H1 (cell line): ENCODE results near the gene POMP. TPM values are rescaled to one million over a fixed set of nuclear protein-coding genes. Genes with fewer than 3 reads are reported as not detected.
A peak's percentile ranks its signal among the peaks of the same experiment; 100 is the strongest.

ENCODE experiments used
- CTCF ChIA-PET: fragments of 300-600 bp; sonication (Branson Sonifier 250); formaldehyde crosslinking; loops from one replicate; lab custom pipeline; 2021; ENCODE audit not compliant: partially characterized antibody; lab: Charles Lee
- POLR2A ChIA-PET: fragments of 300-600 bp; sonication (Branson Sonifier 250); formaldehyde crosslinking; loops from one replicate; lab custom pipeline; 2021; ENCODE audit warnings: inconsistent platforms; ENCODE audit not compliant: partially characterized antibody; lab: Charles Lee
- DNase-seq, 2 experiments: peaks; one replicate each; pipeline versions ENCODE4 v3.0.0 to v3.0.0-alpha.2; 2010 to 2022; ENCODE audit warnings: low spot score in 2 of 2, low read depth in 1 of 2, mixed read lengths in 1 of 2
- FAIRE-seq: peaks from 2 replicates; lab custom pipeline; 2011; peaks lifted over from hg19 to GRCh38; lab: Jason Lieb, UNC
- H2AFZ ChIP-seq: 2 replicates; pipeline ENCODE4 v1.8.1; 2012; ENCODE audit warnings: low read length, inconsistent platforms
- H2AK5ac ChIP-seq: 2 replicates; pipeline ENCODE4 v1.6.1; 2013; ENCODE audit warnings: low read depth, low read length
- H2BK120ac ChIP-seq: replicated peaks from 2 replicates; pipeline ENCODE3; 2013; ENCODE audit warnings: low read depth, low read length, inconsistent platforms
- H2BK12ac ChIP-seq: 2 replicates; pipeline ENCODE4 v1.6.1; 2013; ENCODE audit warnings: low read depth, low read length
- H2BK15ac ChIP-seq: 2 replicates; pipeline ENCODE4 v1.6.1; 2013; ENCODE audit warnings: low read length
- H2BK20ac ChIP-seq: 2 replicates; pipeline ENCODE4 v1.6.1; 2013; ENCODE audit warnings: low read length
- H2BK5ac ChIP-seq: 2 replicates; pipeline ENCODE4 v1.6.1; 2013; ENCODE audit warnings: low read depth, low read length
- H3K14ac ChIP-seq: 2 replicates; pipeline ENCODE4 v1.6.1; 2013; ENCODE audit warnings: inconsistent platforms; ENCODE audit not compliant: insufficient read length
- H3K18ac ChIP-seq: 2 replicates; pipeline ENCODE4 v1.6.1; 2013; ENCODE audit warnings: low read length; ENCODE audit errors: extremely low read depth
- H3K23ac ChIP-seq: 2 replicates; pipeline ENCODE4 v1.6.1; 2013; ENCODE audit warnings: inconsistent platforms; ENCODE audit not compliant: insufficient read length
- H3K23me2 ChIP-seq: 2 replicates; pipeline ENCODE4 v1.6.1; 2013; ENCODE audit warnings: low read depth, low read length
- H3K27ac ChIP-seq: 2 replicates; pipeline ENCODE4 v1.6.1; 2011; ENCODE audit warnings: low read depth, low read length, inconsistent platforms
- H3K27me3 ChIP-seq, 4 experiments: replicated peaks in 1 of 4; 1 replicate in 1 of 4; 2 replicates in 3 of 4; pipeline versions ENCODE4 v1.6.1 to v1.8.1; 2011 to 2013; ENCODE audit warnings: low read length in 3 of 4, mild to moderate bottlenecking in 3 of 4, inconsistent platforms in 2 of 4, mixed read lengths in 2 of 4, moderate library complexity in 1 of 4; ENCODE audit not compliant: control insufficient read depth in 3 of 4, insufficient read depth in 3 of 4; ENCODE audit errors: extremely low read depth in 1 of 4
- H3K36me3 ChIP-seq, 4 experiments: 2 replicates each; pipeline versions ENCODE4 v1.6.1 to v1.8.1; 2011 to 2013; ENCODE audit warnings: mild to moderate bottlenecking in 4 of 4, low read length in 3 of 4, moderate library complexity in 2 of 4, control low read depth in 1 of 4, inconsistent platforms in 1 of 4; ENCODE audit not compliant: insufficient read depth in 4 of 4, control insufficient read depth in 2 of 4
- H3K4ac ChIP-seq: replicated peaks from 2 replicates; pipeline ENCODE3; 2013; ENCODE audit warnings: low read length, low read depth, mixed read lengths, inconsistent platforms; ENCODE audit not compliant: insufficient read length
- H3K4me1 ChIP-seq, 4 experiments: replicated peaks in 1 of 4; 1 replicate in 1 of 4; 2 replicates in 3 of 4; pipeline versions ENCODE4 v1.6.1 to v1.8.1; 2011 to 2013; ENCODE audit warnings: low read length in 3 of 4, inconsistent platforms in 2 of 4, mixed read lengths in 1 of 4; ENCODE audit not compliant: insufficient read depth in 4 of 4, control insufficient read depth in 3 of 4
- H3K4me2 ChIP-seq, 2 experiments: 2 replicates each; pipeline versions ENCODE4 v1.6.1 to v1.8.1; 2011 to 2013; ENCODE audit warnings: low read depth in 2 of 2, low read length in 2 of 2, control low read depth in 1 of 2, inconsistent platforms in 1 of 2, mild to moderate bottlenecking in 1 of 2; ENCODE audit not compliant: insufficient read depth in 1 of 2
- H3K4me3 ChIP-seq, 4 experiments: fragments of 200-600, 300-600 bp in 1 of 4; sonication (generic), shearing (Covaris generic), sonication (Bioruptor Twin) in 1 of 4; 2 replicates each; pipeline versions ENCODE4 v1.5.1 to v1.8.1; 2011 to 2016; ENCODE audit warnings: low read length in 4 of 4, low read depth in 3 of 4, control low read depth in 2 of 4, inconsistent platforms in 2 of 4, mild to moderate bottlenecking in 2 of 4, mixed read lengths in 1 of 4, moderate library complexity in 1 of 4; ENCODE audit not compliant: insufficient read depth in 2 of 4; ENCODE audit errors: extremely low read depth in 1 of 4
- H3K56ac ChIP-seq: replicated peaks from 2 replicates; pipeline ENCODE3; 2013; ENCODE audit warnings: low read depth, mild to moderate bottlenecking, mixed read lengths, low read length, inconsistent platforms; ENCODE audit not compliant: insufficient read length
- H3K79me1 ChIP-seq: 2 replicates; pipeline ENCODE4 v1.6.1; 2013; ENCODE audit warnings: low read depth, low read length, control low read depth
- H3K79me2 ChIP-seq, 2 experiments: 2 replicates each; pipeline versions ENCODE4 v1.6.1 to v1.8.1; 2012 to 2013; ENCODE audit warnings: low read length in 2 of 2, mild to moderate bottlenecking in 2 of 2, inconsistent platforms in 1 of 2; ENCODE audit not compliant: insufficient read depth in 2 of 2, control insufficient read depth in 1 of 2
- H3K9ac ChIP-seq, 4 experiments: replicated peaks in 1 of 4; 1 replicate in 1 of 4; 2 replicates in 3 of 4; pipeline versions ENCODE4 v1.6.1 to v1.8.1; 2011 to 2013; ENCODE audit warnings: low read depth in 3 of 4, low read length in 3 of 4, control low read depth in 2 of 4, mild to moderate bottlenecking in 2 of 4, moderate library complexity in 2 of 4, inconsistent platforms in 1 of 4; ENCODE audit errors: extremely low read depth in 1 of 4
- H3K9me3 ChIP-seq, 2 experiments: 2 replicates each; pipeline versions ENCODE4 v1.6.1 to v1.8.1; 2012 to 2013; ENCODE audit warnings: mild to moderate bottlenecking in 2 of 2, moderate library complexity in 2 of 2, control low read depth in 1 of 2, inconsistent platforms in 1 of 2, low read depth in 1 of 2, low read length in 1 of 2, mixed read lengths in 1 of 2; ENCODE audit not compliant: insufficient read depth in 2 of 2
- H4K20me1 ChIP-seq, 2 experiments: replicated peaks in 1 of 2; 2 replicates each; pipeline versions ENCODE3 to v1.8.1; 2011 to 2013; ENCODE audit warnings: inconsistent platforms in 2 of 2, low read length in 2 of 2, mild to moderate bottlenecking in 1 of 2; ENCODE audit not compliant: insufficient read depth in 2 of 2, control insufficient read depth in 1 of 2
- H4K5ac ChIP-seq: 2 replicates; pipeline ENCODE4 v1.6.1; 2013; ENCODE audit warnings: low read length, low read depth, mixed read lengths, inconsistent platforms; ENCODE audit not compliant: insufficient read length
- H4K8ac ChIP-seq: 2 replicates; pipeline ENCODE4 v1.8.0; 2013; ENCODE audit warnings: mild to moderate bottlenecking, moderate library complexity, low read length, inconsistent platforms; ENCODE audit not compliant: insufficient read depth; ENCODE audit errors: extremely low read depth
- H4K91ac ChIP-seq: replicated peaks from 2 replicates; pipeline ENCODE3; 2013; ENCODE audit warnings: low read length, mixed read lengths, inconsistent platforms; ENCODE audit not compliant: insufficient read length
- BRCA1 ChIP-seq: IDR thresholded peaks from 2 replicates; pipeline ENCODE4 v1.6.1; 2012; ENCODE audit warnings: low read depth, low read length, improper control_type of control experiment
- CEBPB ChIP-seq: IDR thresholded peaks from 2 replicates; pipeline ENCODE4 v1.6.1; 2012; ENCODE audit warnings: low read depth, low read length
- RXRA ChIP-seq: IDR thresholded peaks from 2 replicates; pipeline ENCODE4 v1.6.1; 2011; ENCODE audit warnings: low read depth, mild to moderate bottlenecking, low read length, moderate library complexity; ENCODE audit not compliant: insufficient read depth
- USF2 ChIP-seq: IDR thresholded peaks from 2 replicates; pipeline ENCODE4 v1.6.1; 2011; ENCODE audit warnings: low read length, improper control_type of control experiment
- YY1 ChIP-seq: IDR thresholded peaks from 2 replicates; pipeline ENCODE4 v1.6.1; 2011; ENCODE audit warnings: low read depth, mild to moderate bottlenecking, low read length
- WGBS, 2 experiments: shearing (Covaris generic) in 1 of 2; methylation state at CpG; one replicate each; pipeline versions ENCODE4 v1.1.6 to v1.1.7; 2013 to 2015; ENCODE audit warnings: low lambda C conversion rate in 2 of 2, mixed read lengths in 2 of 2, inconsistent platforms in 1 of 2, low coverage in 1 of 2, missing lambda C conversion rate in 1 of 2; ENCODE audit not compliant: insufficient replicate concordance in 2 of 2, insufficient coverage in 1 of 2, insufficient read length in 1 of 2; ENCODE audit errors: extremely low coverage in 1 of 2, missing lambda C conversion rate in 1 of 2; 5-methylcytosine and 5-hydroxymethylcytosine counted together
- polyA plus RNA-seq, 7 experiments: library from polyadenylated mRNA; depleted of rRNA in 3 of 7; stranded (reverse) in 5 of 7; unstranded in 2 of 7; fragments of >200 nt in 5 of 7; fragments of 200-250 nt in 2 of 7; gene quantifications; 1 replicate in 5 of 7; 2 replicates in 1 of 7; 4 replicates in 1 of 7; pipeline versions ENCODE4 v1.2.1 to v1.2.3, GENCODE V29; 2011 to 2013; ENCODE audit warnings: missing spikeins in 2 of 7, mixed read lengths in 2 of 7
- total RNA-seq: library from RNA; stranded (reverse); fragmentation: NEBNext Ultra II Directional; extraction: Animal tissue kit (Norgen Biotek cat#: 25700); gene quantifications from 2 replicates; pipeline ENCODE4 v1.2.1, GENCODE V29; 2021

POMP gene
- total and polyA plus RNA-seq, 2 of the 8 experiments (the other 6 are each of a cell fraction or from before 2014, with no cell fraction given), result 38.4 to 115 TPM

GRCh38 chr13:28628241-28628640 lies 30.7 kb upstream of the POMP start:
- FAIRE-seq (no peak), DNase-seq (no peak)
- Histone ChIP-seq H2BK5ac (no peak overlapping the region), H3K4me3 (no peak overlapping the region), H3K27me3 (no peaks in the 10 kb centered on the region), H2BK120ac (no peak overlapping the region), H3K23ac (no peak overlapping the region), H3K18ac (no peak overlapping the region), H2AFZ (peak overlapping the region; percentile 13; the same call in 1 of the 2 replicates), H2BK12ac (no peak overlapping the region), H3K9ac (no peak overlapping the region), H2AK5ac (no peak overlapping the region), H3K27ac (no peak overlapping the region), H3K4me2 (no peak overlapping the region), H3K4ac (no peak overlapping the region), H3K9me3 (no peaks in the 10 kb centered on the region), H3K36me3 (no peaks in the 10 kb centered on the region), H2BK20ac (no peak overlapping the region), H4K91ac (no peak overlapping the region), H3K79me2 (no peaks in the 10 kb centered on the region), H4K8ac (no peak overlapping the region), H3K23me2 (no peaks in the 10 kb centered on the region), H3K56ac (no peak overlapping the region), H3K4me1 (peaks cover 0 to 8% (median 1%) of the 10 kb centered on the region in 4 experiments; a peak in 2 of 7 replicates), H3K79me1 (no peaks in the 10 kb centered on the region), H2BK15ac (no peak overlapping the region), H4K20me1 (no peaks in the 10 kb centered on the region), H4K5ac (no peak overlapping the region), H3K14ac (no peak overlapping the region)
- POLR2A ChIA-PET, result no interaction called here
- CTCF ChIA-PET, result interaction anchor here (1.5 kb wide), 1 partner anchor 47 kb away, joined by 3 read pairs; no protein-coding TSS in a partner anchor
- TF ChIP-seq USF2, result no peak
- TF ChIP-seq BRCA1, result no peak
- no peak for TF ChIP-seq CEBPB
- no peak for TF ChIP-seq YY1
- TF ChIP-seq RXRA, result no peak
- WGBS, 2 experiments, result 88% methylated on average over 4 of the region's 4 CpGs; no CpG with 5 or more reads in 1 of the 2 experiments
